IMR-90 (cell line): ENCODE data around the gene SLC35E3. TPM values are rescaled to one million over a fixed set of nuclear protein-coding genes. Genes with fewer than 3 reads are reported as not detected.

Experiments used
- ATAC-seq: fragments of 200-7000 bp; cut with Tn5 transposase; 2 replicates; pipeline ENCODE4 v1.9.1; 2020; ENCODE audit warnings: low read depth, mild to moderate bottlenecking, moderate library complexity
- BruUV-seq: library from RNA; stranded (reverse); fragments of 400-500 nt; replicated peaks from 2 replicates; lab custom pipeline; 2021; lab: Mats Ljungman, UMichigan
- CTCF ChIA-PET: fragments of 300-600 bp; formaldehyde crosslinking; extraction: SDS; loops from one replicate; lab custom pipeline; 2021; ENCODE audit warnings: antibody characterized with exemption; lab: Yijun Ruan, JAX
- POLR2A ChIA-PET: fragments of 300-600 bp; sonication (Branson Sonifier 250); formaldehyde crosslinking; loops from one replicate; lab custom pipeline; 2022; ENCODE audit warnings: antibody characterized with exemption; ENCODE audit not compliant: unreplicated experiment; lab: Charles Lee
- DNase-seq: peaks from one replicate; pipeline ENCODE4 v3.0.0; 2013
- H2AFZ ChIP-seq: replicated peaks from 2 replicates; pipeline ENCODE3; 2013; ENCODE audit warnings: low read length, mild to moderate bottlenecking; ENCODE audit not compliant: poor library complexity
- H2AK5ac ChIP-seq: 2 replicates; pipeline ENCODE4 v1.6.1; 2013; ENCODE audit warnings: low read depth, low read length, inconsistent platforms
- H2AK9ac ChIP-seq: replicated peaks from 2 replicates; pipeline ENCODE3; 2013; ENCODE audit warnings: mild to moderate bottlenecking, low read depth, low read length, moderate library complexity; ENCODE audit not compliant: poor library complexity
- H2BK120ac ChIP-seq: 2 replicates; pipeline ENCODE4 v1.6.1; 2013; ENCODE audit warnings: low read depth, low read length, inconsistent platforms
- H2BK15ac ChIP-seq: 3 replicates; pipeline ENCODE4 v1.6.1; 2013; ENCODE audit warnings: low read depth, low read length, inconsistent platforms
- H2BK20ac ChIP-seq: 2 replicates; pipeline ENCODE4 v1.6.1; 2013; ENCODE audit warnings: low read depth, mild to moderate bottlenecking, inconsistent platforms, low read length, moderate library complexity
- H2BK5ac ChIP-seq: 2 replicates; pipeline ENCODE4 v1.6.1; 2013; ENCODE audit warnings: mild to moderate bottlenecking, low read depth, low read length, inconsistent platforms; ENCODE audit not compliant: poor library complexity, severe bottlenecking
- H3K14ac ChIP-seq: replicated peaks from 2 replicates; pipeline ENCODE4 v1.6.1; 2013; ENCODE audit warnings: low read depth, low read length, inconsistent platforms
- H3K18ac ChIP-seq: 2 replicates; pipeline ENCODE4 v1.6.1; 2013; ENCODE audit warnings: low read depth, low read length, control low read depth
- H3K23ac ChIP-seq: 2 replicates; pipeline ENCODE4 v1.6.1; 2013; ENCODE audit warnings: low read depth, low read length, inconsistent platforms
- H3K27ac ChIP-seq: 2 replicates; pipeline ENCODE4 v1.5.1; 2013; ENCODE audit warnings: mild to moderate bottlenecking, control low read depth, low read length; ENCODE audit not compliant: insufficient read depth
- H3K27me3 ChIP-seq: 2 replicates; pipeline ENCODE4 v1.6.1; 2013; ENCODE audit warnings: low read length; ENCODE audit not compliant: control insufficient read depth, insufficient read depth
- H3K36me3 ChIP-seq: 2 replicates; pipeline ENCODE4 v1.6.1; 2013; ENCODE audit warnings: low read length, mixed read lengths; ENCODE audit not compliant: control insufficient read depth, insufficient read depth
- H3K4ac ChIP-seq: 2 replicates; pipeline ENCODE4 v1.6.1; 2013; ENCODE audit warnings: low read depth, low read length, inconsistent platforms
- H3K4me1 ChIP-seq: 2 replicates; pipeline ENCODE4 v1.6.1; 2013; ENCODE audit warnings: low read length, mixed read lengths; ENCODE audit not compliant: control insufficient read depth, insufficient read depth
- H3K4me2 ChIP-seq: 2 replicates; pipeline ENCODE4 v1.6.1; 2013; ENCODE audit warnings: low read depth, mild to moderate bottlenecking, control low read depth, low read length, moderate library complexity
- H3K4me3 ChIP-seq: 2 replicates; pipeline ENCODE4 v1.5.1; 2013; ENCODE audit warnings: low read depth, mild to moderate bottlenecking, control low read depth, low read length, moderate library complexity; ENCODE audit not compliant: insufficient read depth
- H3K56ac ChIP-seq: 2 replicates; pipeline ENCODE4 v1.6.1; 2013; ENCODE audit warnings: low read length, inconsistent platforms; ENCODE audit not compliant: insufficient read depth; ENCODE audit errors: extremely low read depth
- H3K79me1 ChIP-seq, 2 experiments: 2 replicates each; pipeline ENCODE4 v1.6.1; 2013; ENCODE audit warnings: low read length in 2 of 2, inconsistent platforms in 1 of 2, low read depth in 1 of 2
- H3K9ac ChIP-seq: 2 replicates; pipeline ENCODE4 v1.6.1; 2013; ENCODE audit warnings: low read depth, low read length, control low read depth
- H3K9me1 ChIP-seq: 2 replicates; pipeline ENCODE4 v1.6.1; 2013; ENCODE audit warnings: low read length, inconsistent platforms; ENCODE audit not compliant: insufficient read depth
- H3K9me3 ChIP-seq: 2 replicates; pipeline ENCODE4 v1.6.1; 2013; ENCODE audit warnings: low read length; ENCODE audit not compliant: control insufficient read depth, insufficient read depth
- H4K20me1 ChIP-seq: 2 replicates; pipeline ENCODE4 v1.6.1; 2013; ENCODE audit warnings: low read length, inconsistent platforms; ENCODE audit not compliant: insufficient read depth
- H4K5ac ChIP-seq: 2 replicates; pipeline ENCODE4 v1.6.1; 2013; ENCODE audit warnings: mild to moderate bottlenecking, low read depth, low read length, control low read depth
- H4K8ac ChIP-seq, 2 experiments: 2 replicates each; pipeline ENCODE4 v1.6.1; 2013; ENCODE audit warnings: low read depth in 2 of 2, low read length in 2 of 2, control low read depth in 1 of 2, inconsistent platforms in 1 of 2
- H4K91ac ChIP-seq: 2 replicates; pipeline ENCODE4 v1.6.1; 2013; ENCODE audit warnings: low read depth, low read length, inconsistent platforms; ENCODE audit not compliant: insufficient read depth
- CHD1 ChIP-seq: IDR thresholded peaks from 2 replicates; pipeline ENCODE4 v1.6.1; 2012; ENCODE audit warnings: low read depth, low read length, improper control_type of control experiment
- FOS ChIP-seq: fragments of 150-350 bp; IDR thresholded peaks from 2 replicates; pipeline ENCODE4 v1.6.1; 2016; ENCODE audit warnings: low read depth, low read length
- MAZ ChIP-seq: IDR thresholded peaks from 2 replicates; pipeline ENCODE4 v1.6.1; 2012; ENCODE audit warnings: low read depth, mild to moderate bottlenecking, low read length, improper control_type of control experiment, moderate library complexity, borderline replicate concordance
- MXI1 ChIP-seq: IDR thresholded peaks from 2 replicates; pipeline ENCODE4 v1.6.1; 2012; ENCODE audit warnings: low read depth, mild to moderate bottlenecking, low read length, moderate library complexity, borderline replicate concordance
- POLR2A ChIP-seq: IDR thresholded peaks from 2 replicates; pipeline ENCODE4 v1.6.1; 2012; ENCODE audit warnings: mild to moderate bottlenecking, low read depth, low read length
- RAD21 ChIP-seq: IDR thresholded peaks from 2 replicates; pipeline ENCODE4 v1.6.1; 2012; ENCODE audit warnings: low read length, improper control_type of control experiment
- SMC3 ChIP-seq: fragments of 150-350 bp; IDR thresholded peaks from 2 replicates; pipeline ENCODE4 v1.6.1; 2016; ENCODE audit warnings: low read depth, mild to moderate bottlenecking, antibody characterized with exemption, low read length, moderate library complexity
- WGBS, 2 experiments: methylation state at CpG; one replicate each; pipeline versions ENCODE4 v1.1.5 to v1.1.7; 2013; ENCODE audit warnings: missing lambda C conversion rate in 2 of 2; ENCODE audit not compliant: insufficient read length in 1 of 2; ENCODE audit errors: extremely low coverage in 2 of 2; 5-methylcytosine and 5-hydroxymethylcytosine counted together
- dilution Hi-C: fragments of 300-500 bp; cut with HindIII; formaldehyde crosslinking; loops from one replicate; pipeline ENCODE4 v1.14.3; 2018; ENCODE audit warnings: low sequenced_read_pairs; ENCODE audit not compliant: unreplicated experiment
- in situ Hi-C: fragments of 300-500 bp; cut with MboI; formaldehyde crosslinking; loops from 3 replicates; pipeline ENCODE4 v1.14.3; 2019; ENCODE audit warnings: low sequenced_read_pairs, inconsistent platforms, mixed read lengths
- intact Hi-C: fragments of 100-400 bp; cut with micrococcal nuclease; formaldehyde crosslinking; loops from 2 replicates; pipeline ENCODE4 v1.10.0; 2022
- polyA plus RNA-seq, 3 experiments: library from polyadenylated mRNA; depleted of rRNA; stranded (reverse); fragments of >200 nt; gene quantifications; 2 replicates each; pipeline ENCODE4 v1.2.3, GENCODE V29; 2012; ENCODE audit warnings: low replicate concordance in 1 of 3
- total RNA-seq: library from RNA; depleted of rRNA; stranded (reverse); fragments of >200 nt; gene quantifications from 2 replicates; pipeline ENCODE4 v1.2.3, GENCODE V29; 2012
- TF ChIP-seq, protein P1 (sequence below): conservative IDR thresholded peaks from 2 replicates; pipeline ENCODE4 v1.5.1; 2012; ENCODE audit warnings: mild to moderate bottlenecking, low read depth, low read length, improper control_type of control experiment
- TF ChIP-seq, protein P2 (sequence below): fragments of 150-350 bp; IDR thresholded peaks from 2 replicates; pipeline ENCODE4 v1.6.1; 2017; ENCODE audit warnings: mild to moderate bottlenecking, antibody characterized with exemption, low read length, low read depth

SLC35E3 gene
- total and polyA plus RNA-seq, 2 of the 4 experiments (the other 2 are of a cell fraction) = 3.6 to 5.1 TPM

DNA sequence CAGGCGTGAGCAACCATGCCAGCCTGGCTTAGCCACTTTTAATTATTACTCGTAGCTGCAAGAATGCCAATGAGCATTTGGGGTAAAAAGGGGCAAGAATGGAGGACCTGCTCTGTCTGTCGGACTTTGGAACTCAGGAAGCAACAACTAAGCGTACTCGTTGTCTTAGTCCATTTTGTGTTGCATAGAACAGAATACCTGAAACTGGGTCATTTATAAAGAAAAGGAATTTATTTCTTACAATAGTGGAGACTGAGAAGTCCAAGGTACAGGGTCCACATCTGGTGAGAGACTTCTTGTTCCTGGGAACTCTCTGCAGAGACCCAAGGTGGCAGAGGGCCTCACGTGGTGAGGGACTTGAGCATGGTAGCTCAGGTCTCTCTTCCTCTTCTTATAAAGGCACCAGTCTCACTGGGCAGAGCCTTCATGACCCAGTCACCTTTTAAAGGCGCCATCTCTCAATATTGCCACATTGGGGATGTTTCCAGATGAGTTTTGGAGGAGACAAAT lies 29.2 kb downstream of the SLC35E3 start:
- in situ Hi-C loops = no loop called here
- no peak overlapping the region for H3K14ac ChIP-seq

More for the DNA sequence above, 29.2 kb downstream of the SLC35E3 start:
- ChIA-PET CTCF (no interaction called here), POLR2A (no interaction called here)
- H2BK5ac ChIP-seq = no peak overlapping the region
- no peak overlapping the region for H4K8ac ChIP-seq
- H3K56ac ChIP-seq = no peak overlapping the region
- intact Hi-C loops = no loop called here
- WGBS, 2 experiments = 80% methylated on average over 2 of the region's 7 CpGs; no CpG with 5 or more reads in 1 of the 2 experiments
- DNase-seq = no peak
- H2BK120ac ChIP-seq = no peak overlapping the region
- no peak overlapping the region for H3K4me2 ChIP-seq
- no peak overlapping the region for H2AFZ ChIP-seq
- no peak for ATAC-seq
- H3K9me1 ChIP-seq = no peaks in the 10 kb centered on the region
- H2BK15ac ChIP-seq = no peak overlapping the region
- no peak overlapping the region for H3K4me3 ChIP-seq
- no peaks in the 10 kb centered on the region for H3K36me3 ChIP-seq
- no peak overlapping the region for H3K23ac ChIP-seq
- no peak overlapping the region for H2AK5ac ChIP-seq
- dilution Hi-C loops = no loop called here
- no peaks in the 10 kb centered on the region for H3K4me1 ChIP-seq
- TF ChIP-seq MAZ = no peak
- TF ChIP-seq, protein P1, sequence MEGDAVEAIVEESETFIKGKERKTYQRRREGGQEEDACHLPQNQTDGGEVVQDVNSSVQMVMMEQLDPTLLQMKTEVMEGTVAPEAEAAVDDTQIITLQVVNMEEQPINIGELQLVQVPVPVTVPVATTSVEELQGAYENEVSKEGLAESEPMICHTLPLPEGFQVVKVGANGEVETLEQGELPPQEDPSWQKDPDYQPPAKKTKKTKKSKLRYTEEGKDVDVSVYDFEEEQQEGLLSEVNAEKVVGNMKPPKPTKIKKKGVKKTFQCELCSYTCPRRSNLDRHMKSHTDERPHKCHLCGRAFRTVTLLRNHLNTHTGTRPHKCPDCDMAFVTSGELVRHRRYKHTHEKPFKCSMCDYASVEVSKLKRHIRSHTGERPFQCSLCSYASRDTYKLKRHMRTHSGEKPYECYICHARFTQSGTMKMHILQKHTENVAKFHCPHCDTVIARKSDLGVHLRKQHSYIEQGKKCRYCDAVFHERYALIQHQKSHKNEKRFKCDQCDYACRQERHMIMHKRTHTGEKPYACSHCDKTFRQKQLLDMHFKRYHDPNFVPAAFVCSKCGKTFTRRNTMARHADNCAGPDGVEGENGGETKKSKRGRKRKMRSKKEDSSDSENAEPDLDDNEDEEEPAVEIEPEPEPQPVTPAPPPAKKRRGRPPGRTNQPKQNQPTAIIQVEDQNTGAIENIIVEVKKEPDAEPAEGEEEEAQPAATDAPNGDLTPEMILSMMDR = no peak
- TF ChIP-seq RAD21 = no peak
- TF ChIP-seq CHD1 = no peak
- no peak for TF ChIP-seq MXI1
- no peak for TF ChIP-seq SMC3
- TF ChIP-seq, protein P2, sequence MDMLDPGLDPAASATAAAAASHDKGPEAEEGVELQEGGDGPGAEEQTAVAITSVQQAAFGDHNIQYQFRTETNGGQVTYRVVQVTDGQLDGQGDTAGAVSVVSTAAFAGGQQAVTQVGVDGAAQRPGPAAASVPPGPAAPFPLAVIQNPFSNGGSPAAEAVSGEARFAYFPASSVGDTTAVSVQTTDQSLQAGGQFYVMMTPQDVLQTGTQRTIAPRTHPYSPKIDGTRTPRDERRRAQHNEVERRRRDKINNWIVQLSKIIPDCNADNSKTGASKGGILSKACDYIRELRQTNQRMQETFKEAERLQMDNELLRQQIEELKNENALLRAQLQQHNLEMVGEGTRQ = no peak
- no peak for TF ChIP-seq FOS
- TF ChIP-seq POLR2A = no peak
- H2AK9ac ChIP-seq = no peak overlapping the region
- no peak overlapping the region for H2BK20ac ChIP-seq
- H3K79me1 ChIP-seq = no peaks in the 10 kb centered on the region
- H3K4ac ChIP-seq = no peak overlapping the region
- no peak overlapping the region for H3K9ac ChIP-seq
- H3K27me3 ChIP-seq = no peaks in the 10 kb centered on the region
- H4K5ac ChIP-seq = no peak overlapping the region
- no peaks in the 10 kb centered on the region for H3K9me3 ChIP-seq
- BruUV-seq = no TSS peak
- H3K27ac ChIP-seq = no peak overlapping the region
- no peak overlapping the region for H4K91ac ChIP-seq
- no peaks in the 10 kb centered on the region for H4K20me1 ChIP-seq
- no peak overlapping the region for H3K18ac ChIP-seq
